ENCODE data around the gene OR51B6. TPM values are rescaled to one million over a fixed set of nuclear protein-coding genes. Genes with fewer than 3 reads are reported as not detected.

OR51B6 gene
- total RNA-seq, 1 experiment from 2014 or later = not detected

DNA sequence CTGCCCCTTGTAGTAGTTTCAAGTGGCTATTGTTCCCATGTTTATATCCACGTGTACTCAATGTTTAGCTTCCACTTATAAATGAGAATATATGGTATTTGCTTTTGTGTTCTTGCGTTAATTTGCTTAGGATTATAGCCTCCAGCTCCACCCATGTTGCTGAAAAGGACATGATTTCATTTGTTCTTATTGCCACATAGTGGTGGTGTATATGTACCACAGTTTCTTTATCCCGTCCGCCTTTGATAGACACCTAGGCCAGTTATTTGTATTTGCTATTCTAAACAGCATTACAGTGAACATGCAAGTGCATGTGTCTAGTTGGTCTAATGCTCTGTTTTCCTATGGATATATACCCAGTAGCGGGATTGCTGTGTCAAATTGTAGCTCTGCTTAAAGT is 34.0 kb upstream of the OR51B6 start:
- Histone ChIP-seq H3K27ac (ENCODE audit: low read length) (no peak overlapping the region), H3K36me3 (ENCODE audit: control insufficient read depth, insufficient read depth, low read length) (no peaks in the 10 kb centered on the region), H3K4me1 (ENCODE audit: control insufficient read depth, insufficient read depth, low read length) (no peaks in the 10 kb centered on the region), H3K4me3 (ENCODE audit: low read depth in 2 of 2, low read length in 2 of 2) (no peak overlapping the region), H3K9me3 (ENCODE audit: control insufficient read depth, insufficient read depth, low read depth, low read length) (no peaks in the 10 kb centered on the region), H3K27me3 (ENCODE audit: control insufficient read depth, insufficient read depth, low read length) (no peaks in the 10 kb centered on the region)
- CTCF ChIA-PET = no interaction called here
- no TSS peak for BruUV-seq (replicated peaks)
- DNase-seq (ENCODE audit: low read depth, low spot score) = no peak
- POLR2A ChIA-PET = no interaction called here
- in situ Hi-C loops (cut with HindIII; ENCODE audit: low pct_unique_long_range_greater_than_20kb, low sequenced_read_pairs) = no loop called here
- no peak for TF ChIP-seq SIN3A (IDR thresholded peaks at IDR 0.05; ENCODE audit: borderline replicate concordance, insufficient read depth, low read depth, low read length)
- no peak for TF ChIP-seq TCF7L2 (IDR thresholded peaks at IDR 0.05; ENCODE audit: low read depth, low read length)
- no peak for TF ChIP-seq POLR2AphosphoS5 (IDR thresholded peaks at IDR 0.05; ENCODE audit: low read depth, low read length)
- TF ChIP-seq REST (IDR thresholded peaks at IDR 0.05; ENCODE audit: insufficient read depth in 1 of 2, low read depth in 2 of 2, low read length in 1 of 2) = no peak
- TF ChIP-seq, protein P1, sequence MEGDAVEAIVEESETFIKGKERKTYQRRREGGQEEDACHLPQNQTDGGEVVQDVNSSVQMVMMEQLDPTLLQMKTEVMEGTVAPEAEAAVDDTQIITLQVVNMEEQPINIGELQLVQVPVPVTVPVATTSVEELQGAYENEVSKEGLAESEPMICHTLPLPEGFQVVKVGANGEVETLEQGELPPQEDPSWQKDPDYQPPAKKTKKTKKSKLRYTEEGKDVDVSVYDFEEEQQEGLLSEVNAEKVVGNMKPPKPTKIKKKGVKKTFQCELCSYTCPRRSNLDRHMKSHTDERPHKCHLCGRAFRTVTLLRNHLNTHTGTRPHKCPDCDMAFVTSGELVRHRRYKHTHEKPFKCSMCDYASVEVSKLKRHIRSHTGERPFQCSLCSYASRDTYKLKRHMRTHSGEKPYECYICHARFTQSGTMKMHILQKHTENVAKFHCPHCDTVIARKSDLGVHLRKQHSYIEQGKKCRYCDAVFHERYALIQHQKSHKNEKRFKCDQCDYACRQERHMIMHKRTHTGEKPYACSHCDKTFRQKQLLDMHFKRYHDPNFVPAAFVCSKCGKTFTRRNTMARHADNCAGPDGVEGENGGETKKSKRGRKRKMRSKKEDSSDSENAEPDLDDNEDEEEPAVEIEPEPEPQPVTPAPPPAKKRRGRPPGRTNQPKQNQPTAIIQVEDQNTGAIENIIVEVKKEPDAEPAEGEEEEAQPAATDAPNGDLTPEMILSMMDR (IDR thresholded peaks at IDR 0.05) = no peak
- ATAC-seq = no peak
- intact Hi-C loops (cut with micrococcal nuclease; ENCODE audit: unreplicated experiment) = no loop called here

GRCh38 chr11:5324197-5324596 is 27.1 kb upstream of the OR51B6 start, which contains the start of gene OR51B2:
Gene OR51B2 (minus strand): TSS chr11:5324297. CDS start chr11:5324297, 0 bp downstream.
- Histone ChIP-seq H3K9me3 (ENCODE audit: control insufficient read depth, insufficient read depth, low read depth, low read length) (no peaks in the 10 kb centered on the region), H3K4me3 (ENCODE audit: low read depth in 2 of 2, low read length in 2 of 2) (no peak within 1 kb of the TSS), H3K27ac (ENCODE audit: low read length) (no peak within 1 kb of the TSS), H3K27me3 (ENCODE audit: control insufficient read depth, insufficient read depth, low read length) (no peaks in the 10 kb centered on the region), H3K4me1 (ENCODE audit: control insufficient read depth, insufficient read depth, low read length) (no peaks in the 10 kb centered on the region), H3K36me3 (ENCODE audit: control insufficient read depth, insufficient read depth, low read length) (no peaks in the 10 kb centered on the region)
- no TSS peak for BruUV-seq (replicated peaks)
- no peak for TF ChIP-seq SIN3A (IDR thresholded peaks at IDR 0.05; ENCODE audit: borderline replicate concordance, insufficient read depth, low read depth, low read length)
- no peak for TF ChIP-seq REST (IDR thresholded peaks at IDR 0.05; ENCODE audit: insufficient read depth in 1 of 2, low read depth in 2 of 2, low read length in 1 of 2)
- no peak for TF ChIP-seq TCF7L2 (IDR thresholded peaks at IDR 0.05; ENCODE audit: low read depth, low read length)
- TF ChIP-seq POLR2AphosphoS5 (IDR thresholded peaks at IDR 0.05; ENCODE audit: low read depth, low read length) = no peak
- TF ChIP-seq, protein P1 (IDR thresholded peaks at IDR 0.05) = no peak
- ATAC-seq (no peak), DNase-seq (ENCODE audit: low read depth, low spot score) (no peak)
- intact Hi-C loops (cut with micrococcal nuclease; ENCODE audit: unreplicated experiment) (no loop called here), in situ Hi-C loops (cut with HindIII; ENCODE audit: low pct_unique_long_range_greater_than_20kb, low sequenced_read_pairs) (no loop called here)
- POLR2A ChIA-PET = interaction anchor here (0.7 kb wide), 1 partner anchor 13 kb away, joined by 3 read pairs; no protein-coding TSS in a partner anchor
- CTCF ChIA-PET = no interaction called here
